Measurements from ENCODE around the gene SUSD5. TPM values are rescaled to one million over a fixed set of nuclear protein-coding genes. Genes with fewer than 3 reads are reported as not detected.

Gene SUSD5
- total and polyA plus RNA-seq, 2 experiments from 2014 or later = 1.4 to 3.6 TPM

GRCh38 chr3:33196538-33196937, 22.1 kb downstream of the SUSD5 start (continued):
- TF ChIP-seq ZNF462 (CRISPR knock-in tag; IDR thresholded peaks at IDR 0.05) = no peak
- TF ChIP-seq REST (IDR thresholded peaks at IDR 0.05; ENCODE audit: unreplicated experiment) = no peak

GRCh38 chr3:33194303-33194702, 24.3 kb downstream of the SUSD5 start:
- H2AFZ ChIP-seq = no peak overlapping the region
- no peaks in the 10 kb centered on the region for H3K36me3 ChIP-seq (ENCODE audit: insufficient read depth)
- ATAC-seq (no peak), DNase-seq (ENCODE audit: low spot score) (no peak)
- H3K4me2 ChIP-seq = no peak overlapping the region
- H3F3A ChIP-seq (replicated peaks; ENCODE audit: low read depth) = no peaks in the 10 kb centered on the region
- H3K4me1 ChIP-seq (ENCODE audit: insufficient read depth) = no peaks in the 10 kb centered on the region
- H3K4me3 ChIP-seq = no peak overlapping the region
- no peak overlapping the region for H3K4me3 Mint-ChIP-seq
- H3K79me2 ChIP-seq (replicated peaks; ENCODE audit: insufficient read depth) = no peaks in the 10 kb centered on the region
- no peaks in the 10 kb centered on the region for H3K27me3 ChIP-seq (ENCODE audit: insufficient read depth)
- H3K27ac ChIP-seq (ENCODE audit: low read depth) = no peak overlapping the region
- H3K36me3 Mint-ChIP-seq (ENCODE audit: low read depth) = no peaks in the 10 kb centered on the region
- no peaks in the 10 kb centered on the region for H4K20me1 ChIP-seq (replicated peaks; ENCODE audit: insufficient read depth)
- no peaks in the 10 kb centered on the region for H3K9me2 ChIP-seq (ENCODE audit: insufficient read depth)
- no peaks in the 10 kb centered on the region for H3K27me3 Mint-ChIP-seq (ENCODE audit: insufficient read depth, low read depth, poor library complexity)
- H3K9me3 Mint-ChIP-seq = no peaks in the 10 kb centered on the region
- H3K4me1 Mint-ChIP-seq = peaks cover 2% of the 10 kb centered on the region; the same call in 1 of the 3 replicates
- H3K27ac Mint-ChIP-seq = no peak overlapping the region
- TF ChIP-seq STAT1 (IDR thresholded peaks at IDR 0.05; ENCODE audit: unreplicated experiment) (no peak), ZNF114 (CRISPR knock-in tag; IDR thresholded peaks at IDR 0.05) (no peak), CREB1 (CRISPR knock-in tag; IDR thresholded peaks at IDR 0.05; ENCODE audit: low read depth) (no peak), ZNF462 (CRISPR knock-in tag; IDR thresholded peaks at IDR 0.05) (no peak), ZNF331 (CRISPR knock-in tag; IDR thresholded peaks at IDR 0.05; ENCODE audit: low read depth) (no peak)

Measured in GM23338 (cell line).